GM10248 (cell line): Measurements from ENCODE around the gene FBLN2.

ENCODE experiments used
- CTCF ChIA-PET: fragments of 300-600 bp; sonication (Branson Sonifier 250); formaldehyde crosslinking; extraction: SDS; loops from one replicate; lab custom pipeline; 2021; ENCODE audit warnings: antibody characterized with exemption; lab: Yijun Ruan, JAX
- POLR2A ChIA-PET: fragments of 350-650 bp; sonication (Branson Sonifier 250); formaldehyde crosslinking; extraction: SDS; loops from one replicate; lab custom pipeline; 2020; ENCODE audit warnings: antibody characterized with exemption; lab: Yijun Ruan, JAX
- DNase-seq: peaks from one replicate; pipeline ENCODE4 v3.0.0; 2012; ENCODE audit errors: extremely low spot score
- TF ChIP-seq, protein P1 (sequence below): IDR thresholded peaks from 2 replicates; pipeline ENCODE4 v1.5.1; 2012; ENCODE audit warnings: mild to moderate bottlenecking, low read depth; ENCODE audit errors: extremely low read depth, missing control alignments, control extremely low read depth

The FBLN2 gene

DNA sequence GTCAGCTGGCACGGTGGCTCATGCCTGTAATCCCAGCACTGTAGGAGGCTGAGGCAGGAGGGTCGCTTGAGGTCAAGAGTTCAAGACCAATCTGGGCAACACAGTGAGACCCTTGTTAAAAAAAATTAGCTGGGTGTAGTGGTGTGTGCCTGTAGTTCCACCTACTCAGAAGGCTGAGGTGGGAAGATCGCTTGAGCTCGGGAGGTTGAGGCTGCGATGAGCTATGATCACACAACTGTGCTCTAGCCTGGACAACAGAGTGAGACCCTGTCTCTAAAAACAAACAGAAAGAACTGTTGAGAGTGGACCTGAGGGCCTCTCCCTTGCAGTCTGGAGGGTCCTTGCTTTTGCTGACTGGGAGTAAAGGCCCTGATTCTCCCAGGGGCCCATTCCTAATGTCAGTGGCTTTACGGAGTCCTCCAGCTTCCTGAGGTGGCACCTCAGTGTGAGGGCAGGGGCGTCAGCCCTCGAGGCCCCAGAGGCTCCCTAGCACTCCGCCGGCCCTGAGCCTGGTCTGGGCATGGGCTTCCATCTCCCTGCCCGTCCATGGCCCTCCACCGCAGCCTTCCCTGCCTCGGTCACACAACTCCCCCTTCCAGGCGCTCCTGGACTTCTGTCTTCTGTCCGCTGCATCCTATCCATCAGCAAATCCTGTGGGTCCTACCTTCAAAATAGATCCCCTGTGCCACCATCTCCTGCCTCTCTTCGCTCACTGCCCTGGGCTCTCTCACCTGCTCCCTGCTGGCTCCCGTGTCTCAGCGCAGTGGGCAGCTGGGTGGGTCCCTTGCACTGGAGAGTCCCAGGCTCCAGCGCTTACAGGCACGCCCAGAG is 19.0 kb downstream of the FBLN2 start:
- no peak for DNase-seq
- ChIA-PET CTCF (no interaction called here), POLR2A (no interaction called here)
- TF ChIP-seq, protein P1, sequence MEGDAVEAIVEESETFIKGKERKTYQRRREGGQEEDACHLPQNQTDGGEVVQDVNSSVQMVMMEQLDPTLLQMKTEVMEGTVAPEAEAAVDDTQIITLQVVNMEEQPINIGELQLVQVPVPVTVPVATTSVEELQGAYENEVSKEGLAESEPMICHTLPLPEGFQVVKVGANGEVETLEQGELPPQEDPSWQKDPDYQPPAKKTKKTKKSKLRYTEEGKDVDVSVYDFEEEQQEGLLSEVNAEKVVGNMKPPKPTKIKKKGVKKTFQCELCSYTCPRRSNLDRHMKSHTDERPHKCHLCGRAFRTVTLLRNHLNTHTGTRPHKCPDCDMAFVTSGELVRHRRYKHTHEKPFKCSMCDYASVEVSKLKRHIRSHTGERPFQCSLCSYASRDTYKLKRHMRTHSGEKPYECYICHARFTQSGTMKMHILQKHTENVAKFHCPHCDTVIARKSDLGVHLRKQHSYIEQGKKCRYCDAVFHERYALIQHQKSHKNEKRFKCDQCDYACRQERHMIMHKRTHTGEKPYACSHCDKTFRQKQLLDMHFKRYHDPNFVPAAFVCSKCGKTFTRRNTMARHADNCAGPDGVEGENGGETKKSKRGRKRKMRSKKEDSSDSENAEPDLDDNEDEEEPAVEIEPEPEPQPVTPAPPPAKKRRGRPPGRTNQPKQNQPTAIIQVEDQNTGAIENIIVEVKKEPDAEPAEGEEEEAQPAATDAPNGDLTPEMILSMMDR, result no peak

DNA sequence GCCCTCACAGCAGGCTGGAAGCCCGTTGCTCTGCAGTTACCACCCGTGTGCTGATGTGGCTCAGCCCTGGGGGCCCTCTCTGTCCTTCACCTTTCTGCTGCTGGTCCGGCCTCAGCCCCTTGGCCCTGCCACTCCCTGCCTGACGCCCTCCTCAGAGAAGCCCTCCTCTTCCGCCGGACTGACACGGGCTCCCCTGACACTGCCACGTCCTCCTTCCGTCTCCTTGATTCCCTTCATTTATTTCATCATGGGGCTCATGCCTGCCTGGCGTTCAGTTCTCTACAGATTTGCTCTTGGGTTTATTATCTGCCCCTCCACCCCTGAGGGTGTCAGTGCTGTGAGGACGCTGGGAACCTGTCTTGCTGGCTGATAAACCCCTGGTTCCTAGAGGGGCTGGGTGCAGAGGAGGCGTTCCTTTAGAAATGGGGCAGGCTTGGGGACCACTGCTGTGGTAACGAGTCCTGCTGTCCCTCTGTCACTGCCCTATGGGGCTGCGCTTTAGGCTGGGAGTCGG is 19.6 kb downstream of the FBLN2 start:
- POLR2A ChIA-PET, result no interaction called here
- CTCF ChIA-PET, result no interaction called here
- no peak for DNase-seq
- TF ChIP-seq, protein P1, result no peak

DNA sequence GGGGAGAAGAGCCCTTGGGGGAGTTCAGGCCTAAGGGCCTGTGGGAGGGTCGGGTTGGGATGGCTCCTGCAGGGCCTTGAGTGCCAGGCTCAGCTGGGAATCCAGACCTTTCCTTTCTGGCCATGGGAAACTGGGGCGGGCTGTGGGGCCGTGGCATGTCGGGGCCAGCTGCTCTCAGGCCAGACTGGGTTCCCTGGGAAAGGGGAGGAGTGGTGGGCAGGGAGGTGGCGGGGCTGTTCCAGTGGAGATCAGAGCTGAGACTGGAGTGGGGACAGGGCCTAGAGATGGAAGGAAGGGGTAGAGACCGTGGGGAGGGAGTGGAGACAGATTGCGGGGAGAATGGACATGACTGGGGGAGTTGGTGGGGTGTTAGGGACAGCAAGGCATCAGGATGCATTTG is 20.3 kb downstream of the FBLN2 start:
- TF ChIP-seq, protein P1, result no peak
- CTCF ChIA-PET, result no interaction called here
- no peak for DNase-seq
- POLR2A ChIA-PET, result no interaction called here

DNA sequence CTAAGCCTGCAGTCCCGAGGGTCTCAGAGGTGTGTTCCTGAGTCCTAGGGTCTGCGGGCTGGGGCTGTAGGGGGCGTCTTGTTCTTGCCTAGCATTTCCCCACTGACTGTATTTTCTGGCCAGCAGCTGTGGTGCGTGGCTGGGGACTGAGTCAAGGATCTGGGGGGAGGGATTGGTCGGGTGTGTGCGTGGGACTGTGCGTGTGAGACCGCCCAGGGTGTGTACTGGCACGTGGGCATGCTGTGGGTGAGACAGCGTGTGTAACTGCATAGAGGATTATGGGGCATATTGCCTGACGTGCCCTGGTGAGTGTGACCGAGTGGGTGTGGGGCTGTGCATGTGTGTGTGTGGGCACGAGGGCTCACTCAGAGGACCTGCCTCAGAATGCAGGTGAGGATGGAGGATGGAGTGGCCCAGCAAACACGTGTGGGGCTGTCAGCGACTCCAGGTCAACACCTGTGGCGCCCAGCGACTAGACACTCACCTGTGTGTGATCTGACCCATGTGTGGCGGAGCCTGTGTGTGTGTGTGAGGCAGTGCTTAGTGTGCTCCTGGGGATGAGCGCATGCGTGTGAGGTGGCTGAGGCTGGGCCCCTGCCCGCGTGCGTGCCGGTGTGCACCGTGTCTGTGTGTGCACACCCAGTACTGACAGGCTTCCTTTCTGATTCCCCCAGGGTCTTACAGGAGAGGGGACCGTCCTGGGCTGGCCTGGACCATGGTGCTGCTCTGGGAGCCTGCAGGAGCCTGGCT is 20.9 kb downstream of the FBLN2 start:
- DNase-seq, result no peak
- TF ChIP-seq, protein P1, result no peak
- POLR2A ChIA-PET, result no interaction called here
- CTCF ChIA-PET, result no interaction called here

DNA sequence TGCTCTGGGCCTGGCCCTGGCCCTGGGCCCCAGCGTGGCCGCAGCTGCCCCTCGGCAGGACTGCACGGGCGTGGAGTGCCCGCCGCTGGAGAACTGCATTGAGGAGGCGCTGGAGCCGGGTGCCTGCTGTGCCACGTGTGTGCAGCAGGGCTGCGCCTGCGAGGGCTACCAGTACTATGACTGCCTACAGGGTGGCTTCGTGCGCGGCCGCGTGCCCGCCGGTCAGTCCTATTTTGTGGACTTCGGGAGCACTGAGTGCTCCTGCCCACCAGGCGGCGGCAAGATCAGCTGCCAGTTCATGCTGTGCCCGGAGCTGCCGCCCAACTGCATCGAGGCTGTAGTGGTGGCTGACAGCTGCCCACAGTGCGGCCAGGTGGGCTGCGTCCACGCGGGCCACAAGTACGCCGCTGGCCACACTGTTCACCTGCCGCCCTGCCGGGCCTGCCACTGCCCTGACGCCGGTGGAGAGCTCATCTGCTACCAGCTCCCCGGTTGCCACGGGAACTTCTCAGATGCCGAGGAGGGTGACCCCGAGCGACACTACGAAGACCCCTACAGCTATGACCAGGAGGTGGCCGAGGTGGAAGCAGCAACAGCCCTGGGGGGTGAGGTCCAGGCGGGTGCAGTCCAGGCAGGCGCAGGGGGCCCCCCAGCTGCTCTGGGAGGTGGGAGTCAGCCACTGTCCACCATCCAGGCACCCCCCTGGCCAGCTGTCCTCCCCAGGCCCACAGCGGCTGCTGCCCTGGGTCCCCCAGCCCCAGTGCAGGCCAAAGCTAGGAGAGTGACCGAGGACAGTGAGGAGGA is 21.7 kb downstream of the FBLN2 start:
- POLR2A ChIA-PET, result no interaction called here
- DNase-seq, result no peak
- TF ChIP-seq, protein P1, result no peak
- CTCF ChIA-PET, result no interaction called here

DNA sequence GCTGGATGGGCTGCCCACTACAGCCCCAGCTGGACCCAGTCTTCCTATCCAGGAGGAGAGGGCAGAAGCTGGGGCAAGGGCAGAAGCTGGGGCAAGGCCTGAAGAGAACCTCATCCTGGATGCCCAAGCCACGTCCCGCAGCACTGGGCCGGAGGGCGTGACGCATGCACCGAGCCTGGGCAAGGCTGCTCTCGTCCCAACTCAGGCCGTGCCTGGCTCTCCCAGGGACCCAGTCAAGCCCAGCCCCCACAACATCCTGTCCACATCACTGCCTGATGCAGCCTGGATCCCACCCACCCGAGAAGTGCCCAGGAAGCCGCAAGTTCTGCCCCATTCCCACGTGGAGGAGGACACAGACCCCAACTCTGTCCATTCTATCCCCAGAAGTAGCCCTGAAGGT is 22.3 kb downstream of the FBLN2 start:
- POLR2A ChIA-PET, result no interaction called here
- DNase-seq, result no peak
- CTCF ChIA-PET, result no interaction called here
- TF ChIP-seq, protein P1, result no peak
